ENCODE results near the gene PRMT1. TPM values are rescaled to one million over a fixed set of nuclear protein-coding genes. Genes with fewer than 3 reads are reported as not detected.

Gene PRMT1
- total and polyA plus RNA-seq, 2 donors (not counting 1 experiment from before 2014, with no cell fraction given), result 175 to 310 TPM

GRCh38 chr19:49635530-49636232 lies 41.4 kb upstream of the PRMT1 start:
- Histone ChIP-seq H3K4me1 (ENCODE audit: control insufficient read depth in 2 of 2, insufficient read depth in 2 of 2, low read length in 2 of 2) (peaks cover 16 to 22% of the 10 kb centered on the region in 2 donors), H3K27me3 (replicated peaks in 1 of 4; ENCODE audit: control extremely low read depth in 1 of 4, control insufficient read depth in 3 of 4, insufficient read depth in 4 of 4, low read length in 3 of 4) (no peaks in the 10 kb centered on the region), H3K9me3 (ENCODE audit: control extremely low read depth in 1 of 3, control insufficient read depth in 2 of 3, insufficient read depth in 1 of 3, low read length in 2 of 3) (no peaks in the 10 kb centered on the region), H3K27ac (ENCODE audit: low read length in 2 of 2) (no peak overlapping the region), H3K79me2 (ENCODE audit: control insufficient read depth, insufficient read depth, low read length) (peaks cover 3% of the 10 kb centered on the region), H4K20me1 (ENCODE audit: control insufficient read depth, insufficient read depth, low read length, poor library complexity, severe bottlenecking) (no peaks in the 10 kb centered on the region), H3K4me2 (replicated peaks; ENCODE audit: low read depth, low read length, poor library complexity, severe bottlenecking) (no peak overlapping the region), H3K9ac (ENCODE audit: low read length) (no peak overlapping the region), H2AFZ (ENCODE audit: insufficient read depth, low read depth, low read length, poor library complexity, severe bottlenecking) (no peak overlapping the region), H3K36me3 (replicated peaks in 1 of 2; ENCODE audit: control extremely low read depth in 1 of 2, control insufficient read depth in 1 of 2, extremely low read depth in 1 of 2, insufficient read depth in 2 of 2, low read length in 1 of 2) (no peaks in the 10 kb centered on the region), H3K4me3 (ENCODE audit: control extremely low read depth in 1 of 5, extremely low read depth in 1 of 5, insufficient read depth in 1 of 5, low read depth in 2 of 5, low read length in 4 of 5) (no peak overlapping the region)
- H3K9me3 Mint-ChIP-seq (ENCODE audit: insufficient read depth), result no peaks in the 10 kb centered on the region
- TF ChIP-seq CTCF (IDR thresholded peaks at IDR 0.05), result no peak
- TF ChIP-seq EZH2 (IDR thresholded peaks at IDR 0.05; ENCODE audit: borderline replicate concordance, insufficient read depth, low read depth, low read length, poor library complexity, severe bottlenecking), result no peak
- H3K27ac Mint-ChIP-seq, result no peak overlapping the region
- ATAC-seq (ENCODE audit: low read depth) (no peak), DNase-seq (no peak)
- intact Hi-C loops (cut with micrococcal nuclease), result no loop called here
- no peak overlapping the region for H3K4me3 Mint-ChIP-seq
- peaks cover 18% of the 10 kb centered on the region for H3K4me1 Mint-ChIP-seq
- POLR2A ChIA-PET, result no interaction called here
- WGBS (ENCODE audit: insufficient coverage), result 79% methylated on average over 23 of the region's 24 CpGs
- H3K27me3 Mint-ChIP-seq, result no peaks in the 10 kb centered on the region
- CTCF ChIA-PET, result no interaction called here

- Histone ChIP-seq H3K79me2 (ENCODE audit: control insufficient read depth, insufficient read depth, low read length) (peaks cover 10% of the 10 kb centered on the region), H3K4me3 (ENCODE audit: control extremely low read depth in 1 of 5, extremely low read depth in 1 of 5, insufficient read depth in 1 of 5, low read depth in 2 of 5, low read length in 4 of 5) (no peak overlapping the region), H3K27ac (ENCODE audit: low read length in 2 of 2) (no peak overlapping the region), H2AFZ (ENCODE audit: insufficient read depth, low read depth, low read length, poor library complexity, severe bottlenecking) (no peak overlapping the region), H3K36me3 (replicated peaks in 1 of 2; ENCODE audit: control extremely low read depth in 1 of 2, control insufficient read depth in 1 of 2, extremely low read depth in 1 of 2, insufficient read depth in 2 of 2, low read length in 1 of 2) (no peaks in the 10 kb centered on the region), H3K4me2 (replicated peaks; ENCODE audit: low read depth, low read length, poor library complexity, severe bottlenecking) (no peak overlapping the region), H3K9me3 (ENCODE audit: control extremely low read depth in 1 of 3, control insufficient read depth in 2 of 3, insufficient read depth in 1 of 3, low read length in 2 of 3) (no peaks in the 10 kb centered on the region), H3K27me3 (replicated peaks in 1 of 4; ENCODE audit: control extremely low read depth in 1 of 4, control insufficient read depth in 3 of 4, insufficient read depth in 4 of 4, low read length in 3 of 4) (no peaks in the 10 kb centered on the region), H4K20me1 (ENCODE audit: control insufficient read depth, insufficient read depth, low read length, poor library complexity, severe bottlenecking) (no peaks in the 10 kb centered on the region), H3K9ac (ENCODE audit: low read length) (no peak overlapping the region), H3K4me1 (ENCODE audit: control insufficient read depth in 2 of 2, insufficient read depth in 2 of 2, low read length in 2 of 2) (peaks cover 23 to 29% of the 10 kb centered on the region in 2 donors)
- Mint-ChIP-seq H3K9me3 (ENCODE audit: insufficient read depth) (no peaks in the 10 kb centered on the region), H3K27me3 (no peaks in the 10 kb centered on the region), H3K27ac (no peak overlapping the region), H3K4me3 (no peak overlapping the region), H3K4me1 (peaks cover 22% of the 10 kb centered on the region)
- DNase-seq (no peak), ATAC-seq (ENCODE audit: low read depth) (no peak)
- 85% methylated on average over 28 of the region's 30 CpGs for WGBS (ENCODE audit: insufficient coverage)
- intact Hi-C loops (cut with micrococcal nuclease), result no loop called here
- ChIA-PET CTCF (interaction anchor here (0.6 kb wide), 1 partner anchor 132 kb away, joined by 3 read pairs; no protein-coding TSS in a partner anchor), POLR2A (interaction anchor here (0.5 kb wide), 1 partner anchor 64 kb away, joined by 3 read pairs; no protein-coding TSS in a partner anchor)
- no peak for TF ChIP-seq EZH2 (IDR thresholded peaks at IDR 0.05; ENCODE audit: borderline replicate concordance, insufficient read depth, low read depth, low read length, poor library complexity, severe bottlenecking)
- TF ChIP-seq CTCF (IDR thresholded peaks at IDR 0.05), result no peak
These were observed 40.7 kb upstream of the PRMT1 start for GRCh38 chr19:49636233-49636932.

Measured in B cell (primary cell).